ENCODE data around the gene AP1M1.

GRCh38 chr19:16175954-16176353, 21.8 kb upstream of the AP1M1 start:
- no peak for TF ChIP-seq TAF1 (IDR thresholded peaks at IDR 0.05; ENCODE audit: borderline replicate concordance, low read depth, low read length)
- no peak for TF ChIP-seq POLR2A (IDR thresholded peaks at IDR 0.05; ENCODE audit: low read depth, low read length)

Data from GM12892 (cell line).